Fibroblast of skin of left biceps (primary cell): ENCODE results near the gene GET4.
"Not testable (repeated sequence)": the region's sequence is repeated elsewhere in the genome, so short reads cannot be mapped to it uniquely, and the experiment has no call there.

ENCODE experiments used
- DNase-seq, 2 experiments: peaks; one replicate each; pipeline ENCODE4 v3.0.0-alpha.2; 2013; ENCODE audit warnings: low read depth in 2 of 2

The GET4 gene

DNA sequence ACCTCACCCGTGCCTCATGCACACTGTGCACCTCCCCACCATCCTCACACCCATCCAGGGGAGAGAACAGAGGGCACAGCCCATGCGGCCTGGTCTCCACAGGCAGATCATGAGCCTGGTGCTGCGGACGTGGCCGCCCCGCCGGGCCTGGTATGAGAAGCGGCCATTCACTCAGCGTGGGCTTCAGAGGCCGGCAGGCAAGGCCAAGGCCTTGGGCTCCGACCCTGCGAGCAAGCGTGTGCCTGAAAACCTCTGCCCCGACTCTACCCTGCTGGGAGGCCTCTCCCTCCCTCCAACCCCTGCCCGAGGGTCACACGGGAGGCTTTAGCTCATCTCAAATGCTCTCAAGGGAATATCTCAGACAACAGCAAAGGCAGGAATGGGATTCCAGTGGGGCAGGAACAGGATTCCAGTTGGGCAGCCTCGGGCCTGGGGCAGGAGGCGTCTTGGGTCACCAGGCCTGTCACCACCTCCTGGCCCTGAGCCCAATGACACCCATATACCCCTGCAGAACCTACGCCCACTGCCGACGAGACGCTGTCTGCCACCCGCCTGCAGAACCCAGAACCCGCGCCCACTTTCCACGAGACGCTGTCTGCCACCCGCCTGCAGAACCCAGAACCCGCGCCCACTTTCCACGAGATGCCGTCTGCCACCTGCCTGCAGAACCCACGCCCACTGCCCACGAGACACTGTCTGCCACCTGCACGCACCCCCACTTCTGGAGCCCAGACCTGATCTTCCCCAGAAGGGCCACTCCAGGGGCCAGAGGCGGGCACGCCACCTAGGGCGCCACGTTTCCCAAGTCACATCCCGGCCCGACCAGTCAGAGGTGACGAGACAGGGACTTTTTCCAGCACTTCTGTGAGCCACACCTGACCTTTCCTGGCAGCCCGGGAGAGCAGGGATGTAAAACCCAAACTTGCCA is 39.2 kb downstream of the GET4 start:
- no peak for DNase-seq

DNA sequence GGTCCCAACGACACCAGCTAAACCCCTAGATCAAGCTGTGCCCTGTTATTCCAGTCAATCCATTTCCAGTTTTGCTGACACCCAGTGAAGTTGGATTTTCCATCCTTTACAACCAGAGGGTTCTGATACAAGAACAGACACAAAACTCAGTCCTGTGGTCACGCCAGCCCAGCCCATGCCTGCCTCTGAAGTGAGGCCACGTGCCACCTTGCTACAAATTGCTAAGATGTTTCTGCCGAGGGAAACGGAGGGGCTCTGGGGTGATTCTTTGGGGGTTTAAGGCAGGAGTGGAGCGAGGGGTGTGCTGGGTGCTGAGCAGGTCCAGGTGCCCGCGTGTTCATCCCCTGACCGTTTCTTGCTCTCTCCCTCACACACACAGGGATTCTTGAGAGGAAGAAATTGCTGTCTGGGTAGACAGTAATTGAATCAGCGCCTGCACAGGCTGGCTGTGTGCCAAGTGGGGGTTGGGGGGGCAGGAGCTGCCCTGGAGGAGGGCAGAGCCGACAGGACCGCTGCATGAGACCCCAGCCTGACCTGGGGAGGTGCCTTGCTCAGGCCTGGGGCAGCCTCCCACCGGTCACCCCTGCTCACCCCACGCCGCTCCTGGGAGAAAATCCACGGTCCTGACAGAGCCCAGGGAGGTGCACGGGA is 40.1 kb downstream of the GET4 start:
- no peak for DNase-seq

- DNase-seq = no peak
Observed at GRCh38 chr7:917255-918117, 41.1 kb downstream of the GET4 start.

DNA sequence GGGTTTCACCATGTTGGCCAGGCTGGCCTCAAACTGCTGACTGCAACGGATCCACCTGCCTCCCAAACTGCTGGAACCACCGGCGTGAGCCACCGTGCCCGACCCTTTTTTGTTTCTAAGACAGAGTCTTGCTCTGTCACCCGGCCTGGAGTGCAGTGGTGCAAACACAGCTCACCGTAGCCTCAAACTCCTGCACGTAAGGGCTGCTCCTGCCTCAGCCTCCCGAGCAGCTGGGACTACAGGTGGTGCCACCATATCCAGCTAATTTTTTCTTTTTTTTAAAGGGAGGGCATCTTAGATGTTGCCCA is 41.7 kb downstream of the GET4 start:
- DNase-seq = no peak

DNA sequence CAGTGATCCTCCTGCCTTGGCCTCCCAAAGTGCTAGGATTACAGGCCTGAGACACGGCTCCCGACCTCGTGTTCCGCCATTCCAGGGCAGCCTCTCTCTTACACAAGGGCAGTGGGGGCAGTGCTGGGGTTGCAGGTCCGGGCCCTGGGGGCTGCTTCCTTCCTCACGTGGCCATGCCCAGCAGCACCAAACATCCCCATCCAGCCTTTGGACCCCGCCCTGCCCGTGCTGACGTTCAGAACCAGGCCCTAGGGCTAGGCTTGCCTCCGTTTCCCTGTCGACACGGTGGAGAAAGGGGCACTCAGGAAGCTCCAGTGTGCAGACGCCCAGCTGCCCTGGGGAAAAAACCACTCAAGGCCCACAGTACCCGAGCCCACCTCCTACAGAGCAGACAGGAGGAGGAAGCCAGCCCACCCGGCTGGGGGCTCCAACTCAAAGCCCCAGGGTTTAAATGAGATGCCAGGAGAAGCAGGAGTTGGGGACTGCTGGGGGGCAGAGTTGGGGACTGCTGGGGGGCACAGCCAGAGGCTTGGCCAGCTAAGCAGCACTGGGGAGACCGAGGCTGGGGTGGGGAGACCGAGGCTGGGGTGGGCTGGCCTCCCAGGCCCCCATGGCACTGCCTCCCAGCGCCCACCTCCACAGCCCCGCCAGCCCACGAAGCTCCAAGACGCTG is 42.2 kb downstream of the GET4 start:
- DNase-seq = no peak

GRCh38 chr7:919114-919442 is 42.7 kb downstream of the GET4 start:
- DNase-seq = no peak

DNA sequence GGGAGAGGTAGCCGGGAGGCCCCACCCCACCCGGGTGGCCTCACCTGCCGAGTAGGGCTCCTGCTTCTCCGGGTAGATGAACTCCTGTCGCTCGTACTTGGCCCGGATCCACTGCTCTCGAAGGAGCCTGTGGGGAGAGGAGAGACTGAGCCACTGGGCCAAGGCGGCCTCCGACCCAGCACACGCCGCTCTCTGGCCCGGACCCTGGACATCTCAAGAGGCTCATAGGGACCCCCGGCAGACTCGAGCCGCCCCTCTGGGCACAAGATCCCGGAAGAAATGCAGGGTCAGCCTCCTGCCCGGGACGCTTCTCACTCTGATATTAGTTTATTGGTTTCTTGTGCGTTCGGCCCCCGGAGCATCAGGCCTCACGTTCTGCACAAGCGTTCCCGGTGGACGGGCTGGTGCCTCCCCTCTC is 43.6 kb downstream of the GET4 start:
- DNase-seq = no peak

- DNase-seq = no peak
Observed at GRCh38 chr7:920351-921070, 44.2 kb downstream of the GET4 start.

DNA sequence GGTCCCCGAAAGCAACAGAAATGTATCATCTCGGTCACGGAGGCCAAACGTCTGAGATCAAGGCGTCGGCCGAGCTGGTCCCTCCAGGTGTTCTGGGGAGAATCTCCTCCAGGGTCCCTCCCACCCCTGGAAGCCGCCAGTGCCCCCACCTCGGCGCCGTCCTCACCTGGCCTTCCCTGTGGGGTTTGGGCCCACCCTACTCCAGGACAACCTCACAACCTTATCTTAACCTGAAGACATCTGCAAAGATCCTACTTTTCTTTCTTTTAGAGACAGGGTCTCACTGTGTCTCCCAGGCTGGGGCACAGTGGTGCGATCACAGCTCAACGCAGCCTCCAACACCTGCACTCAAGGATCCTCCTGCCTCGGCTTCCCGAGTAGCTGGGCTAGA is 44.7 kb downstream of the GET4 start:
- no peak for DNase-seq

GRCh38 chr7:921581-922333 is 45.4 kb downstream of the GET4 start:
- no peak for DNase-seq

GRCh38 chr7:922334-923107 is 46.2 kb downstream of the GET4 start:
- no peak for DNase-seq

GRCh38 chr7:923108-924041 is 47.0 kb downstream of the GET4 start:
- DNase-seq = no peak

- not testable (repeated sequence) for DNase-seq
Observed at GRCh38 chr7:924042-924441, 47.7 kb downstream of the GET4 start.

DNA sequence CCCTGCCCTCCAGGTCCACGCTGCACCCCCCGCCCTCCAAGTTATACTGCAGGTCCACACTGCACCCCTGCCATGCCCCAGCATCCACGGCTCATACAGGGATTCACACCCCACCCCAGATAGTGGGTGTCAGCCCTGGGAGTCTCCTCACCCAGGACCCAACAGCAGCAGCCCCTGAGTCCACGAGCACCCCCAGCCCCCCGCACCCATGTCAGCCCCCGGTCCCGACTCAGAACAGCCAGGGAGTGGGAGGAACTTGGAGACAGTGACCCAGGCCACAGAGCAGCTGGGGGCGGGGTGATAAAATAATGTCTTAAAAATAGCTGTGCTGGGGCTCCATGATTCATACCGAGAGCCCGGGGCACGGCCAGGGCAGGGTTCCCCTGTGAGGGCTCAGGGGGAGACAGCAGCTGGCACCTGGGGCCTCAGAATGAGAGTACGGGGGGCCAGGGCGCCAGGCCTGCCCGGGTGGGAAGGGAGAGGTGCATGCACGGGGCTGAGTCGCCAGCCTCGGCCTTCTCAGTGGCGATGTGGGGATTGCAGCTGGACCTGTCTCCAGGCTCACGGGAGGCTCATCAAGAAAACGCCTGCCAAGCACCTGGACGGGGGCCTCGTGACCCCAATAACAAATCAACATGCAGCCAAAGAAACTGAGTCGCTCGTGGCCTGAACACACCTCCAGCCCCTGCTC is 48.3 kb downstream of the GET4 start:
- no peak for DNase-seq

DNA sequence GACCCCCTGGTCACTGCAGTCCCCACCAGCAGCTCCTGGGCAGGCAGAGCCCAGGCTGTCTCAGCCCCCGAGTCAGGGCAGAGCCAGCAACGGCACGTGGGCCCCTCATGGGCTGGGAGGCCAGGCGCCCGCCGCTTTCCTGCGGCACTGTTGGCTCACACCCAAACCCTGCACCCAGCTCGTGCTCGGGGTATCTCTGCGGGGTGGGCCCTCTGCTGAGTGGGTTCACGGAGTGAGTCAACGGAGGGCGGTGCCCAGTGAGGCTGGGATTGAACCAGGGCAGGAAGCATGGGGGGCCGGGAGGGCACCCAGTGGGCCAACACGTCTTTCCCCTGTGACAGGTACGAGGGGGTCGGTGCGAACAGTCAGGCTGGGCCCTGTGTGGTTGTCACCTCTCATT is 49.2 kb downstream of the GET4 start:
- DNase-seq = no peak

DNA sequence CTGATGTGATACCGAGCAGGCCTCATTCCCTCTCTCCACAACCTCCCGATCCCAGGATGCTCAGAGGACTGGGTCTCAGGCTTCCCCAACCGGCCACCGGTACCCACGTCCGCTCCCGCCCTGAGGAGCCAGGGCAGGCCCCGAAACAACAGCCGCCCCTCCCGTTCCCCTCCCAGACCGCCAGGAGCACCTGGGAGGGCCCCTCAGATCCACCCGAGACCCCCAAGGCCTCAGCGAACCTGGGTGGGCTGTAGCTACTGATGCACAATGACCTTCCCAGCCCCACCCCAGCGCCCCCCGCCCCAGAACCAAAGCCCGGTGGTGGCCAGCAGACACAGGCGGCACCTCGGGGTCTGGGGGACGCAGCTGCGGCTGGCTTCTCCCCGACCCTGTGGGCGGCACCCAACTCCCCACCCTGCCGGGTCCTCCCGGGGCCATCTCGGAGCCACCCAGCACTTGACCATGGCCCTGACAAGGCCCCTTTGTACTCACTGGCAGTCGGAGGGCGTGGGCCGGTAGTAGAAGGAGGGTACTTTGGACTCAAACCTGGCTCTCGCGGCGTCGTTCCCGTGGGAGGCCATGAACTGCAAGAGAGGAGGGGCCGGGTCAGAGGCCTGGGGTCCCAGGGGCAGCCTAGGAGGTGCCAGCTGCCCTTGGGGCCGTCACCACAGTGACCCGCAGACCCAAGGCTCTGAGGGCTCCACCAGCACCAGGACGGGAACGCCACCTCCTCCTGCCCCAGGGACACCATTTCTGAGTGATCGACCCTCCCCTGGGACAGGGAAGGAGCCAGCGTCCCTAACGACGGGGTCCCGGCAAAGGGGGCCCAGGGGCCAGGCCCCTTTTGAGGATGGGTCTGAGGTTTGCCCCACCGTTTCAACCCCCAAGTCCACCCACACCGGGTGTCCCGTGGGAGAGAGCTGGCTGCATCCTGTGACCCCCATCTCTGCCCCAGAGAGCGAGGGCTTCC is 50.0 kb downstream of the GET4 start:
- no peak for DNase-seq
